T-cell (primary cell): ENCODE results near the gene SHC1. TPM values are rescaled to one million over a fixed set of nuclear protein-coding genes. Genes with fewer than 3 reads are reported as not detected.
A peak's percentile ranks its signal among the peaks of the same experiment; 100 is the strongest.

ENCODE experiments used
- ATAC-seq, 4 experiments: fragments of 200-7000 bp in 3 of 4; fragments of 150-1000 bp in 1 of 4; cut with Tn5 transposase; replicated peaks in 1 of 4; 1 replicate in 3 of 4; 2 replicates in 1 of 4; pipeline ENCODE4 v1.10.0; 2021; ENCODE audit warnings: moderate library complexity in 3 of 4, mild to moderate bottlenecking in 2 of 4, moderate number of reproducible peaks in 1 of 4
- CTCF ChIA-PET, 2 donors: fragments of 300-600 bp; sonication (Branson Sonifier 250); formaldehyde crosslinking; loops; one replicate each; lab custom pipeline; 2022; ENCODE audit warnings: antibody characterized with exemption in 2 of 2; lab: Charles Lee
- POLR2A ChIA-PET, 2 donors: fragments of 300-600 bp; sonication (Branson Sonifier 250); formaldehyde crosslinking; loops; one replicate each; lab custom pipeline; 2022; ENCODE audit warnings: antibody characterized with exemption in 2 of 2; lab: Charles Lee
- DNase-seq, 35 experiments: peaks; one replicate each; pipeline versions ENCODE4 v3.0.0 to v3.0.0-alpha.2; 2013 to 2023
- H3K27ac ChIP-seq: one replicate; pipeline ENCODE4 v1.5.1; 2013; ENCODE audit warnings: low read length
- H3K27me3 ChIP-seq, 2 experiments: replicated peaks in 1 of 2; 1 replicate in 1 of 2; 2 replicates in 1 of 2; pipeline versions ENCODE4 v1.6.1 to v1.7.0; 2013; ENCODE audit warnings: low read length in 1 of 2, mixed read lengths in 1 of 2; ENCODE audit not compliant: control insufficient read depth in 2 of 2, insufficient read depth in 2 of 2; ENCODE audit errors: extremely low read depth in 1 of 2
- H3K36me3 ChIP-seq, 2 donors: 1 replicate in 1 of 2; 2 replicates in 1 of 2; pipeline versions ENCODE4 v1.6.1 to v1.7.0; 2013; ENCODE audit warnings: low read length in 1 of 2; ENCODE audit not compliant: control insufficient read depth in 2 of 2, insufficient read depth in 1 of 2; ENCODE audit errors: extremely low read depth in 1 of 2
- H3K4me1 ChIP-seq, 2 experiments: 1 replicate in 1 of 2; 2 replicates in 1 of 2; pipeline versions ENCODE4 v1.6.1 to v1.7.0; 2013; ENCODE audit warnings: low read length in 2 of 2, mixed read lengths in 1 of 2; ENCODE audit not compliant: insufficient read depth in 2 of 2, control insufficient read depth in 1 of 2; ENCODE audit errors: extremely low read depth in 1 of 2
- H3K4me3 ChIP-seq, 2 donors: 1 replicate in 1 of 2; 2 replicates in 1 of 2; pipeline versions ENCODE4 v1.5.1 to v1.7.0; 2013; ENCODE audit warnings: mild to moderate bottlenecking in 2 of 2, low read length in 1 of 2, moderate library complexity in 1 of 2; ENCODE audit not compliant: control insufficient read depth in 1 of 2; ENCODE audit errors: extremely low read depth in 1 of 2
- H3K9me3 ChIP-seq: 2 replicates; pipeline ENCODE4 v1.7.0; 2013
- H3K27ac Mint-ChIP-seq, 2 donors: one replicate each; pipeline ENCODE4 v1.8.0; 2020 to 2021; ENCODE audit warnings: mild to moderate bottlenecking in 2 of 2, mixed read lengths in 2 of 2
- H3K27me3 Mint-ChIP-seq, 2 donors: one replicate each; pipeline ENCODE4 v1.8.0; 2021 to 2022; ENCODE audit warnings: mixed read lengths in 2 of 2
- H3K36me3 Mint-ChIP-seq: one replicate; pipeline ENCODE4 v1.8.0; 2021; ENCODE audit warnings: mixed read lengths
- H3K4me1 Mint-ChIP-seq, 3 donors: one replicate each; pipeline ENCODE4 v1.8.0; 2020 to 2022; ENCODE audit warnings: mixed read lengths in 3 of 3, mild to moderate bottlenecking in 1 of 3
- H3K4me3 Mint-ChIP-seq, 3 donors: one replicate each; pipeline ENCODE4 v1.8.0; 2020 to 2022; ENCODE audit warnings: mild to moderate bottlenecking in 3 of 3, mixed read lengths in 3 of 3, moderate library complexity in 3 of 3
- H3K9me3 Mint-ChIP-seq, 3 donors: one replicate each; pipeline ENCODE4 v1.8.0; 2020 to 2022; ENCODE audit warnings: mixed read lengths in 3 of 3
- WGBS: methylation state at CpG from one replicate; pipeline ENCODE4 v1.1.5; 2013; ENCODE audit warnings: missing lambda C conversion rate; ENCODE audit not compliant: insufficient coverage; 5-methylcytosine and 5-hydroxymethylcytosine counted together
- total RNA-seq, 35 experiments: library from RNA in 6 of 35; stranded (reverse) in 6 of 35; fragments of 120-200 nt in 1 of 35; gene quantifications; one replicate each; pipeline versions ENCODE4 v1.2.1 to v1.2.4 and lab custom pipeline; 2013 to 2026

The SHC1 gene
- total RNA-seq, 5 donors from 2014 or later (not counting 1 experiment from before 2014, with no cell fraction given), result 61.3 to 88.2 (median 76.8) TPM

DNA sequence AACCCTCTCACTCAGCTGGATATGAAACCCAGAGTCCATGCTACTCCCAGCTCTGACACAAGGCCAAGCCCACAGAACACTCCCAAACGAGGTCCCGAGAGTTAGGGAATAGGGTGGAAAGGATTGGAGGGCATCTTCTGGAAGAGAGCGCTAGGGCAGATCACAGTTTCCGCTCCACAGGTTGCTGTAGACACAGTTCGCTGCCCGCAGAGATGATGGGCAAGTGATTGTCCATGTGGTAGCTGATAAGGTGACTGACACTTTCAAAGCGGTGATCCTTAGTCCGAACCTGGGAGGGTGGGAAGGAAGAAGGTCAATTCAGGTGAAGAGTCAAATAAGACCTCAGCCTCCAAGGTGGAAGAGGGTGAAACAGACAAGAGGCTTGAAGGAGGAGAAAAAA lies 6.9 kb downstream of the SHC1 start:
- CTCF ChIA-PET, result interaction anchor here in 1 of 2 donors (1.1 kb wide), 1 partner anchor 8 kb away, joined by 5 read pairs; the partner anchor contains the start of gene PBXIP1
- Histone ChIP-seq H3K27ac (no peak overlapping the region), H3K27me3 (no peaks in the 10 kb centered on the region), H3K4me1 (peaks cover 19 to 50% of the 10 kb centered on the region in 2 experiments), H3K36me3 (peaks cover 24 to 67% of the 10 kb centered on the region in 2 donors), H3K9me3 (no peaks in the 10 kb centered on the region), H3K4me3 (no peak overlapping the region)
- Mint-ChIP-seq H3K4me1 (peaks cover 27 to 38% (median 33%) of the 10 kb centered on the region in 3 donors), H3K4me3 (no peak overlapping the region), H3K36me3 (peaks cover 24% of the 10 kb centered on the region), H3K27me3 (no peaks in the 10 kb centered on the region), H3K9me3 (no peaks in the 10 kb centered on the region), H3K27ac (peak overlapping the region; percentile 40 to 66)
- POLR2A ChIA-PET, result no interaction called here
- 100% methylated on average over 6 of the region's 8 CpGs for WGBS
- DNase-seq, result no peak
- no peak for ATAC-seq

DNA sequence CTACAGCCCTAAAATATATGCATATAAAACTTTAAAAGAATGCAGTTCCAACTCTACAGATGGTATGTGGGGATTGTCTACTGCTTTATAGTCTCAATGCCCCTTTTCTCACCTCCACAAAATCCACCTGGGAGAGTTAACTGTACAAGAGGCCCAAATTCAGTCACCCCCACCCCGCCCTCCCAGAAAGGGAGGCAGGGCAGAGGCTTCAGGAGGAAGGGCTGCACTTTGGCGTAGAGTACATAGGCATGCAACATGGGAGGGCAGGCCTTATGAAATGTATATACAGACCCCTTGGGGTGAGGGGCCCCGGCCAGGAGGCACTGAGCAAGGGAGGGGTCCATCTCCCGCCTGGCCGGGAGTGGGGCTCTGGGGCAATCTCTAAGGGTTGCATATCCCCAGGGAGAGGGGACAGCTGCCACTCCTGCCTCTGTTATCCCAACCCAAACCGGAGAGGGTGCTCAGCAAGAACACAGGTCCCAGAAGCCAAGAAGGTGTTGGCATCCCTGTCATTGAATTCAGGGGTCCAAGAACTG lies 7.7 kb downstream of the SHC1 start:
- no peak overlapping the region for H3K27ac ChIP-seq
- ATAC-seq, result no peak
- ChIA-PET POLR2A (no interaction called here), CTCF (interaction anchor here in 1 of 2 donors (2.2 kb wide), 1 partner anchor 55 kb away, joined by 8 read pairs; no protein-coding TSS in a partner anchor)
- no peaks in the 10 kb centered on the region for H3K27me3 Mint-ChIP-seq
- peaks cover 20 to 67% of the 10 kb centered on the region in 2 donors for H3K36me3 ChIP-seq
- no peaks in the 10 kb centered on the region for H3K9me3 Mint-ChIP-seq
- peak overlapping the region; percentile 90 to 91 for H3K27ac Mint-ChIP-seq
- no peaks in the 10 kb centered on the region for H3K27me3 ChIP-seq
- peaks cover 22% of the 10 kb centered on the region for H3K36me3 Mint-ChIP-seq
- H3K4me1 ChIP-seq, result peaks cover 19 to 53% of the 10 kb centered on the region in 2 experiments
- DNase-seq, result no peak
- no peak overlapping the region for H3K4me3 ChIP-seq
- no peaks in the 10 kb centered on the region for H3K9me3 ChIP-seq
- H3K4me1 Mint-ChIP-seq, result peaks cover 31 to 38% (median 36%) of the 10 kb centered on the region in 3 donors
- 95% methylated on average over 3 of the region's 6 CpGs for WGBS
- H3K4me3 Mint-ChIP-seq, result peak overlapping the region; percentile 80 to 86 (median 86)

DNA sequence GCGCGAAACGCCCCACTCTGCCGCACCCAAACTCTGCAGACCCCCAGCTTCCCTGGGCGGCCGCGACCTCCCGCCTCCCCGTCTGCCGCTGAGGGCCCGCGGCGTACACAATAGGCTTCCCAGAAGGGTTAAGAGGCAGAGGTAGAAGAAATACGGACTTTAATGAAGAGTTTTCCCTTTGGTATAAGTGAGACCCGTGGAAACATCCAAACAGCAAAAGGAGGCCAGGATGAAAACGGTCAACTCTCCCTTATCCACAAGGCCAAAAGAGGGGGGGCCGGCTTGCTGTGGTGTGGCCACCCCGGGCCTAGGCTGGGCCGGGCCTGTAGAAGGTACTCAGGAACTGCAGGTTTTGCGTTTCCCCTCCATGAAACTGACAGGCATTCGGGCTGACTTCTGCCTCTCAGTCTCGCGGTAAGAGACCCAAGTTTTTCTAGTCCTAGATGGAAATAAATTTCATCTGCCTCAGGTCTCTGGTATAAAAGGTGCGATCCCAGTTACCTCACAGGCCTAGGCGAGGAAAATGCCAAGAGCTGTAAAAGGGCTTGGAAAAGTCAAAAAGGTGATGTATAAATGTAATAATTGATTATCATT lies 8.3 kb downstream of the SHC1 start:
- Histone ChIP-seq H3K27ac (peak overlapping the region; percentile 75), H3K27me3 (no peaks in the 10 kb centered on the region), H3K36me3 (peaks cover 20 to 66% of the 10 kb centered on the region in 2 donors), H3K4me3 (peak overlapping the region; percentile 69 to 74), H3K9me3 (no peaks in the 10 kb centered on the region), H3K4me1 (peaks cover 19 to 50% of the 10 kb centered on the region in 2 experiments)
- peak in 1 of 35 experiments; percentile 44 for DNase-seq
- Mint-ChIP-seq H3K27me3 (no peaks in the 10 kb centered on the region), H3K9me3 (no peaks in the 10 kb centered on the region), H3K4me1 (peaks cover 33 to 40% (median 38%) of the 10 kb centered on the region in 3 donors), H3K4me3 (peak overlapping the region; percentile 80 to 86 (median 86)), H3K27ac (peak overlapping the region; percentile 90 to 91), H3K36me3 (peaks cover 21% of the 10 kb centered on the region)
- CTCF ChIA-PET, result interaction anchor here (1.5 to 2.2 kb wide), 3 partner anchors 11 to 56 kb away, joined by 4 to 8 read pairs (median 6); no protein-coding TSS in a partner anchor
- WGBS, result 2% methylated on average over 12 of the region's 25 CpGs
- POLR2A ChIA-PET, result interaction anchor here in 1 of 2 donors (0.7 kb wide), 1 partner anchor 174 kb away, joined by 3 read pairs; no protein-coding TSS in a partner anchor
- ATAC-seq, result peak; percentile 11 to 25 (median 20)

DNA sequence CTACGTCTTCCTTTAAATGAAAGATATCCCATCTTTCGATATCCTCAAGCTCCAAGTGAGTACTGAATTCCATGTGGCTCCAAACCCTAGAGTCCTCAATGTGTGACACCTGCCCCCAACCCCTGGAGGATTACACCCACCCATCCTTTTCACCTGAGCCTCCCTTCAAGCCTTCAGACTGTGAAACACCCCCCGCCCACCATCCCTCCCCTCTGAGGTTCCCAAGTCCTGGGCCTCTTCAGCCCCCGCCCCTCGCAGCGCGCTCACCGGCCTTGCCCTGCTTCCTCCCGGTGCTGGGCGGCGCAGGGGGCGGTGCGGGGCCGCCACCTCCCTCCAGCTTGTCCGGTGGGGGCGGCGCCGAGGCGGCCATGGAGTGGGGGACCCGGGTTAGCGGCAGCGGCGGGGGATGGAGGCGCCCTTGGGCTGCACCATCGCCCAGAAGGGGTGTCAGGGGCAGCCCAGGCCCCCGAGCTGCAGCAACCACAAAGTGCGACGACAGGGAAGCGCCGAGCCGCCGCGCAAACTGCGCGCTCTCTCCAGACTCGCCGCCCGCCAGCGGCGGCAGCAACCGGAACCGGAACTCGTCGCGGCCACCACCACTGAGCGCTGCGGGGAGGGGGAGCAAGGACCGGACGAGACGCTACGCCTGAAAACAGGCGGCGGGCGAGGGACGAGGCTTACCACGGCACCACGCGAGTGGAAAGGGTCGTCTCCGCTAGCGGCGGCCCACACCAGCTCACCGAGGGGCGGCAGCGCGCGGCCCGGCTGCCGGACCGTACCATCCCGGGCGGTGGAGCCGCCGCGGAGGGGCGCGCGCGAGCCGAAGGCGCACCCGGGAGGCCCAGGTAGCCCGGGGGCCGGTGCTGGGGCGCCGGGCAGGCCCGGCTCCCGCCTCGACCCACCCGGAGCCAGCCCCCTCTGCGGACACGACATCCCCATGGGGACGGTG lies 9.1 kb downstream of the SHC1 start, which contains the start of gene PYGO2:
Gene PYGO2 (minus strand): TSS at position 576 of the 949 bp plus-strand sequence. CDS start 206 bp downstream, at position 370.
- H3K27ac ChIP-seq, result peak within 1 kb of the TSS; percentile 82
- ChIA-PET CTCF (interaction anchor here (0.9 to 2.2 kb wide), 7 partner anchors 12 to 124 kb away, joined by 3 to 8 read pairs (median 4); partner anchors contain the start of genes FLAD1 (in 1 of the 2) and PMVK (in 1 of the 2)), POLR2A (interaction anchor here (0.6 to 1.3 kb wide), 7 partner anchors 10 to 352 kb away, joined by 3 to 7 read pairs (median 3); partner anchors contain the start of gene SHC1 (in 1 of the 2))
- ATAC-seq (peak; percentile 79 to 85 (median 84)), DNase-seq (peak; percentile 57 to 87 (median 72))
- under 1% methylated on average over 91 of the region's 93 CpGs for WGBS
- peaks cover 22 to 57% of the 10 kb centered on the region in 2 experiments for H3K4me1 ChIP-seq
- H3K36me3 ChIP-seq, result peaks cover 20 to 58% of the 10 kb centered on the region in 2 donors
- peaks cover 40 to 46% (median 40%) of the 10 kb centered on the region in 3 donors for H3K4me1 Mint-ChIP-seq
- no peaks in the 10 kb centered on the region for H3K9me3 ChIP-seq
- peaks cover 21% of the 10 kb centered on the region for H3K36me3 Mint-ChIP-seq
- H3K27me3 ChIP-seq, result no peaks in the 10 kb centered on the region
- H3K4me3 ChIP-seq, result peak within 1 kb of the TSS; percentile 69 to 74
- H3K4me3 Mint-ChIP-seq, result peak within 1 kb of the TSS; percentile 86 to 93 (median 92)
- H3K9me3 Mint-ChIP-seq, result no peaks in the 10 kb centered on the region
- no peaks in the 10 kb centered on the region for H3K27me3 Mint-ChIP-seq
- peak within 1 kb of the TSS; percentile 95 for H3K27ac Mint-ChIP-seq

DNA sequence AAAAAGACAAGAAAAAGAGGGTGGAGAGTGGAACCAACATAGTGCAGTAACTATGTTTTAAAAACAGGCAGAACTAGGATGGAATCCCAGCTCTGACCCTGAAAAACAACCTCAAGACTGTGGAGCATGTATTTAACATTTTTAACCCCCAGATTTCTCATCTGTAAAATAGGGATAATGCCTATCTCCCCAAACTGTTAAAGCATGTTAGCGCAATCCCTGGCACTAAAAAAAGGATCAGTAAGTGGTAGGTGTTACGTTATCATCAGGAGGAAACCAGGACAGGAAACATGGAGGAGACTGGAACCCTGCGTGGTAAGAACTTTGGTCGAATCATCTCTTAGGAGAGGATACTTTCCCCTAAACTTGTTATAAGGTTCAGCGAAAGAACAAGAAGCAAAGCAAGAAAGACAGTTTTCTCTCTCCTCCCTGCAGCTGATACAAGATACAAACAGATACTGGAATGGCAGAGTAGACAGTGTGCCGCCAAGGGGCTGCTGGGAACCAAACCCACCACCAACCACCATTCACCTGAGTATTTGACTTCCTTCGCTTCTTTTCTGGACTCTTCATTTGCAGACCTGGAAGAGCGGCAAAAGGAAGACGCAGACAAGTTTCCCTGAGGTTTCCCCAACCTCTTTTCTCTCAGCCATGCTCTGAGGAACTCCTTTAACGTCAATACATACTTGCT lies 10.0 kb downstream of the SHC1 start:
- peak overlapping the region; percentile 86 to 93 (median 92) for H3K4me3 Mint-ChIP-seq
- DNase-seq (peak in 1 of 35 experiments; percentile 36), ATAC-seq (no peak)
- Histone ChIP-seq H3K27ac (peak overlapping the region; percentile 82), H3K27me3 (no peaks in the 10 kb centered on the region), H3K36me3 (peaks cover 17 to 49% of the 10 kb centered on the region in 2 donors), H3K4me3 (peak overlapping the region; percentile 69 to 74), H3K9me3 (no peaks in the 10 kb centered on the region), H3K4me1 (peaks cover 24 to 62% of the 10 kb centered on the region in 2 experiments)
- CTCF ChIA-PET, result interaction anchor here (0.7 to 2.2 kb wide), 9 partner anchors 13 to 125 kb away, joined by 3 to 8 read pairs (median 4); partner anchors contain the start of genes FLAD1 (in 1 of the 2) and PMVK (in 1 of the 2)
- POLR2A ChIA-PET, result interaction anchor here (0.6 to 1.3 kb wide), 5 partner anchors 10 to 53 kb away, joined by 3 to 7 read pairs (median 4); partner anchors contain the start of gene SHC1 (in 1 of the 2)
- H3K9me3 Mint-ChIP-seq, result no peaks in the 10 kb centered on the region
- no peaks in the 10 kb centered on the region for H3K27me3 Mint-ChIP-seq
- peaks cover 48 to 55% (median 49%) of the 10 kb centered on the region in 3 donors for H3K4me1 Mint-ChIP-seq
- peaks cover 19% of the 10 kb centered on the region for H3K36me3 Mint-ChIP-seq
- 10% methylated on average over 2 of the region's 10 CpGs for WGBS
- H3K27ac Mint-ChIP-seq, result peak overlapping the region; percentile 95
